NCI-H1694 treated with DMSO at 0.1 percent for 48 hours (cell line): ENCODE data around the gene NTN1.

ENCODE experiments used
- DNase-seq: peaks from one replicate; lab custom pipeline; 2025; lab: John Stamatoyannopoulos, UW

The NTN1 gene

DNA sequence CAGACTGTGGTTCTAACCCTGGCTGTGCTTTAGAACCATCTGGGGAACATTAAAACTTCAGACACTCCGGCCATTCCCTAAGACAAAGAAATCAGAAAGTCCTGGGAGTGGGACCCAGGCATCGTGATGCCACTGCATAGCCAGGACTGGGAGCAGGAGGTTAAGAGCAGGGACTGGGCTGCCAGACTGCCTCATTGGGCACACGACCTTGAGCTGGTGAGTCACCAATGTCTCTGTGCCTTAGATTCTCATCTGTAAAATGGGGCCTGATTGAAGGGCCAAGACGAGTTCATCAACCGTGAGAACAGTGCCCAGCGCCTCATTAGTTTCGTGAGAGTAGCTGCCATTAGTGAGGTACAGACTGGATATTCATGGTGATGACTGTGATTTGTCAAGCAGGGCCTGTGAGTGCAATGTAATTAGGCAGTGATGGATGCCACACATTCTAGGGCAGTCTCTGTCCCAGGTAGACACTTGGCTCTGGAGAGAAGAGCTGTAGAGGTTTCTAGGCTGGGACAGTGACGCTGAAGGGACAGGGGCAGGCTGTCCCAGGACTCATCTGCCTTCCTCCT lies 196.8 kb downstream of the NTN1 start:
- DNase-seq: no peak

DNA sequence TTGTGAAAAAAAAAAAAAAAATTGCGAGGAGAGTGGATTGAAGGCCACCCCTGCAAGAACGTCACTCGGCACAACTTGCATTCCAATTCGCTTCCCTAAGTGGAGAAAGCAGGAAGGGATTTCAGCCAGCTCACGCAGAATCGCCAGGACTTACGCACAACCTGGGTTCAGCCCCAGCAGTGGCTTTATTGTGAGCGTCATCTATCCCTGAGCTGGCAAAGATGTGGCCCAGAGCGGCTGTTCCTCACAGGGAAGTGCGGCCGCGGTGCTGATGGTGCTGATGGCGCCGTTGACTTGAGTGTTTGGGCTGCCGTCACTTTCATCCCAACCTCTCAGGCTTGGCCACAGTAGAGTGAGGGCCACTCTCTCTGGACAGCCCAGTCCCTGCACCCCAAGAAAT lies 197.6 kb downstream of the NTN1 start:
- DNase-seq: no peak

DNA sequence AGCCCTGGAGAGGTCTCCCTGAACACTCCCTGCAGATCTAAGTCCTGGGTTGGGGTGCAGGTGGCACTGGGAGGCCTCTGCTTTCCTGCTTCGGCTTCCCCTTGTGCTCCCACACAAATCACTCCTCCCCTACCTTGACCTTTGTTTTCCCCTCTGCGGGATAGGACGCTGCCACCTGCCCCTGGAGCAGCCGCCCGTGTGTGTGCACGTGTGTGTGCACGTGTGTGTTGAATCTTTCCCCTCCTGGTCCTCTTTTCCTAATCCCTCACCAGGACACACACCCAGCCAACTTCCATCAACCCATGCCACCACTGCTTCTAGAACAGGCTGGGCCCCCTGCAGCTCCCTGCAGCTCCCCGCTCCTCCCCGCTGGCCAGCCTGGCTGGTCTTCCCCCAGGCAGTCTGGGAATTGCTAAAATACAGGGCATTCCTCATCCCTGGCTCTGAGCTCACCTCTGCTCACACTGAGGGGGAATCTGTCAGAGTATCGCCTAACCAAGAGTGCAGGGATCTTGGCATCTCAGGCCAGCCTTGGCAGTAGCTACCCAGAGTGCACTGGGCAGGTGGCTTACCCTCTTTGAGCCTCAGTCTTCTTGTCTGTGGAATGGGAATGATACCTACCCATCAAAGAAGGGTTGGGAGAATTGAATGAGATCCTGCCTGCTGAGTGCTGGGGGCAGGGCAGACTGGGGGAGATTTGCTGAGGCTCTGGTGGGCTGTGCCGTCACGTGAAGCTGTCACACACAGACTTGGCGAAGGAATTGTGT lies 198.5 kb downstream of the NTN1 start:
- no peak for DNase-seq

DNA sequence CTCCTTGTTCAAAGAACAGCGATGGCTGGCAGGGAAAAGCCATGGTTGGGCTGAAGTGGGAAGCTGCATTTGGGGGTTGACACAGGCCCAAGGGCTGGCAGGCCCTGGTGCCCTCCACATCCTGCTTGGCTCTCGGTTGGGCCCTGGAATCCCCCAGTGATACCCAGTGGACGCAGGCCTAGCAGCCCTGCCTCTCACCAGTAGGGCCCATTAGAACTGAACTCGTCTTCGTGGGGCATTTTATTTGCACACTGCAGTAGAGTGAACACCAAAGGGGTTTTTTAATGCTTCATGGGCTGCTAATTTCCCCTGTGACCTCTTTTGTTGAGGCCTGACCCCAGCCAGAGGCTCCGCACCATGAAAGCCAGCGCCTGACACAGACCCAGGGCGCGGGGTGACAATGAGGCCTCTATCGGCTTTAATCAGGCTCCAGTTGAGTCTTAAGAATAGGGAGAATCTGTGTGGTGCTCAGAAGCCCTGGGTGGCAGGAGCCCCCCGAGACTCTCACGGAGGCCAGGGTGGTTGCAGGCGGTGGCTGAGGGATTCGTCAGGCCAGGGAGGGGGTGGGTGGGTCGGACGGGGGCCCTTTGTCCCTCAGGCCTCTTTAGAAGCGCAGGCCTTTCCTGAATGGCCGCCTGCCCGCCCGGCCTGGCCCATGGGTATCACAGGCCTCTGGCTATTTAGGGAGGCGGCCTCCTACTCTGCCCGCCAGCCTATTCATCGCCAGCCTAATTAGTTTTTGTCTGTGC lies 199.3 kb downstream of the NTN1 start:
- DNase-seq: no peak

DNA sequence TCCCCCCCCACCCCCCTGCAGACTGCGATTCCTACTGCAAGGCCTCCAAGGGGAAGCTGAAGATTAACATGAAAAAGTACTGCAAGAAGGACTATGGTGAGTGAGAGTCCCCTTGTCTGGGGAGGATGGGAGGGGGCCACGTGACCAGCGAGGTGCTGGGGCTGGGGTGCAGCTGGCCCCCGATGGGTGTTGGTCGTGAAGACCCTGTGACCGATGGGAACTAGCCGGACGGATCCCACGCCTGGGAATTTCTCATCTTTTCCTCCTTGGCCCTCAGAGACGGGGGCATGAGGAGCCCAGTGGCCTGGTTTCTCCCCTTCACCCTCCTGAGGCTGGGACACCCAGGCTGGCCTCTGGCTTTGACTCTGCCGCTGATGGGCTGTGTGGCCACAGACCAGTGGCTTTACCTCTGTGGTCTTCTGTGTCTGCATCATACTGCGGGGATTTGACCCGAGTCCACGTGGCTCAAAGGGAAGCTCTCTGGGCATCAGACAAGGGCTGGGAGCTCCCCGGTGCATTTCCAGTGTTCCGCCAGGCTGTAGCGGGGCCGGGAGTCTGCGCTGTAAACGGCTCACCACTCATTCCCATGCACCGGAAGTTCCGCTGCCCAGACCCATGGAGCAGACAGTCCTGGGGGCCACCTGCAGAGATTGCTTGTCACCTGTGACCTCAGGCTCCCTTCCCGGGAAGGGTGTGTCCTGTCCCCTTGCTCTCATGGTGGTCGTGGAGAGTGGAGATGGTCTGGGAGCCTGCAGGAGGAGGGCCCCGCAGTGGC lies 200.0 kb downstream of the NTN1 start:
- DNase-seq: no peak

DNA sequence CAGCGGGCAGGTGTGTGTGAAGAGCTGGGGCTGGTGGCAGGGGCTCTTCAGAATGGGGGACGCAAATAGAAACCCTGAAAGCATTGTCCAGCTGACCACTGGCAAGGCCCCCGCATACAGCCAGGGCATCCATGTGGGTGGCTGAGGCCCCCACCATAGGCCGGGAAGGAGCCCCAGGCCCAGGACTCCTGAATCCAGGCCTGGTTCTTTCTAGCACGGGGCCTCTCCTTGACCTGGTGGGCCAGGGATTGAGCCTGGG lies 200.5 kb downstream of the NTN1 start:
- DNase-seq: no peak

DNA sequence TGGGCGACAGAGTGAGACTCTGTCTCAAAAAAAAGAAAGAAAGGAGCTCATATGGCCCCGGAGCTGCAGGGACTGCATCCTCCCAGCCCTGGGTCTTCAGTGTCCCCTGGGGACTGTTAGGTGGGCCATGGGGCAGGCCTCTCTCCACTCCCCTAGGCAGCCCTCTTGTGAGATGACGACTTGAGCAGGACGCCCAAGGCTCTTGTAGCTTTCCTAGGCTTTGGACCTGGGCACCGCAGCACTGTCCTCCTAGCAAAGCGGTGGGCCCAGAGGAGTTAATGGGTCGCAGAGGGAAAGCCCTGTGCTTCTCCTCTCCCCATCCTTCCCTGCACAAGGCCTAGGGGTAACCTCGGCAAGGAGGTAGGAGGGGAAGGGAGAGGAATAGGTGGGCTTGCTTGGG lies 202.2 kb downstream of the NTN1 start:
- no peak for DNase-seq

DNA sequence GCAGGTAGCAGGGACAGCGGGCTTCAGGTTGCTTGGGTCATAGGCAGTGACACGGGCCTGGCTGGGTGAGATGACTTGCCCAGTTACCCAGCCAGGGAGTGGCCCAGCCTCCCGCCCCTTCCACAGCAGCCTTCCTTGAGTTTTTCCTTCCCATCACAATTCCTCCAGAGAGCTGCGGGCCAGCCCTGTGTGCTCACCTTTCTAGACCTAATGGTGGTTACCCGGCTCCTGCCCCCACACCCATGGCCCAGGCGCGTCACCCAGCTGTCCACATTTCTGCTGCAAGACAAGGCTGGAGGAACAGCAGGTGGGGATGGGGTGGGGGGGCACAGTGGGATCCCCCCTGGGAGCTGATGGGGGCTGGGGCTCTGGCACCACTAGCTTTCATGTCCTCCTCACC lies 203.2 kb downstream of the NTN1 start:
- DNase-seq: no peak

DNA sequence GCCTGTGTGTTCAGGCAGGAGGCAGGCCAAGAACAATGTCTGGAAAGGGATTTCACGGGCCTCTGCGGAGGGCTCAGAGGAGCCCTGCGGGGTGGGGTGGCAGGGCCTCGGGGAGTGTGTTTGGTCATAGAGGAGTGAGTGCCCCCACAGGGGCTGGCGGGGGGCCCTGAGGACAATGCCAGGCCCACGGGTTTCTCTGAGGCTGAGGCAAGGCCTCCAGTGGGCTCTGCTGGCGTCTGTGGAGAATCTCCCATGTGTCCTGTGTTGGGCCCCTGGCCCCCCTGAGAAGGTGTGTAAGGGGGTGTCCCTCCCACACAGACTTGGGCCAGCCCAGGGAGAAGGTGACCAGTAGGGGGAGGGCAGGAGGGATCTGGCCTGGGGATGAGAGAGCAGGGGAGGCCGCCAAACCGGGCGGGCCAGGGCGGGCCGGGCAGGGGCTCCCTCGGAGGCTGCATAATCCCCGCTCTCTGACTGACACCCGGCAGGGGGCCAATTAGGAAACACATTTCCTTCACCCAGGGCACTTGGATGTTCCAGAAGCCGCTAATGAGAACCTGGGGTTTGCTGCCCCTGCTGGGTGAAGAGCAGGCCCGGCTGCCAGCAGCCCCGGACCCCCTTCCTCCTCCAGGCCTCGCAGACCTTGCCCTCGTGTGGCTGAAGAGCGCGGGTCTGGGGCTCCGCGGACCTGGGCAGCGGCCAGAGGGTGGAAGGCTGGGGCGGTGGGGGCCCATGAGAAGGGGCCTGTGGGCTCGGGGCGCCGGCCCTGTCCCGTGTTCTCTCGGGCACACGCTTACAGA lies 204.2 kb downstream of the NTN1 start:
- DNase-seq: no peak

DNA sequence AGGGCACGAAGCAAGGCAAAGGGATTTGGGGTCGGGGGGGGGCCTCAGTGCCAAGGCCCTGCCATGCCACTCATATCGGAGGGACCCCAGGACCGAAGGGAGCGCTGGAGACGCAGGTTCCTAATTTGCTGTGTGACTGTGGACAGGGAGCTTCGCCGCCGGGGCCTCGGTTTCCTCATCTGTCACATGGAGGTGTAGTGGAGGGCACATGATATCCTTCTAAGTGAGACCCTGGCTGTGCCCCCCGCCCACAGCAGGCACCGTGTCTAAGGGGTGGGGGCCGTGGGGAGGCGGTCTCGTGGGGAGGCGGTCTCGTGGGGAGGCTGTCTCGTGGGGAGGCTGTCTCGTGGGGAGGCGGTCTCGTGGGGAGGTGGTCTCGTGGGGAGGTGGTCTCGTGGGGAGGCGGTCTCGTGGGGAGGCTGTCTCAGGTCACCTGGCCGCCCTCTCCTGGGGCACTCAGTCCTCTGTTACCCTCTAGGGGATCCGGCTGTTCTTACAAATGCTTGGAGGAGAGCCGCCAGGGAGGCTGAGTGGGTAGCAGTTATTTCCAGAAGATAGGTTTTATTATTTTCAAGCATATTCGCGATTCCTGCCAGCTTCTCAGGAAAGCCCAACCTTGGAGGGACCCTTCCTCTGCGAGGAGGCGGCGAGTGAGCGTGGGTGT lies 205.0 kb downstream of the NTN1 start:
- DNase-seq: no peak

DNA sequence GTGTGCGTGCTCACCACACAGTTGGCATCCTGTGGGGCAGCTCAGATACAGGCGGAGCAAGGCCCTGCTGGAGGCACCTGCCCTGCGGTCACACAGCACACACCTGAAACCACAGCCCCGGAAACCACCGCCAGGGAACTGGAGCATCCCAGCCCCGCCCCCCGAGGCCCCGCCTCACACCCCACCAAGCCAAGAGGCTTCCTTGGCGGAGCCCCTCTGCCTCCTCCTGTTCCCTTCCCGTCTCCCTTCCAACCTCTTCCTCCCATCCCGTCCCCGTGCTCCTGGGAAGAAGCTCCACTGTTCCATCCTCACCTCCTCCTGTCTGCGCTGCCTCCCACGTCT lies 205.5 kb downstream of the NTN1 start:
- no peak for DNase-seq

DNA sequence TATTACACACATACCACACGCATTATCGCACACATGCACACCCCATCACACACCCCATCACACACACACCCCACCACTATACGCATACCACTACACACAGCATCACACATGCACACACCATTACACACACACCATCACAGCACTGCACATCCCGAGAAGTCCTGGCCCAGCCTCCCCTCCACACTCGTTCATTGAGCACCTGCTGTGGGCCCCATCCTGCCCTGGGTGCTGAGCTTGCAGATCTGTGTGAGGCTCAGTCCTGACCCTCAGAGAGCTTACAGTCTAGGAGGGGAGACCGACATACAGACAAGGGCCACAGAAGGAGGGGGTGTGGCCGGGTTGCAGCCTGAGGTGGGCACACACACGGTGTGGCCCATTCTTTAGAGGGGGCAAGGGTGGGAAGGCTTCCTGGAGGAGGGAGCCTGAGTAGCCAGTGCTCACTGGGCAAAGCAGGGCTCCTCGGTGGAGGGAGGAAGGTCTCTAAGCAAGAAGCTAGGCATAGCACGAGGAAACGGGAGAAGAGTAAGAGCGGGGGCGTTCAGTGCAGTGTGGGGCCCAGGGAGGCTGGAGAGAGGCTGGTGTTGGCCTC lies 206.6 kb downstream of the NTN1 start:
- no peak for DNase-seq

DNA sequence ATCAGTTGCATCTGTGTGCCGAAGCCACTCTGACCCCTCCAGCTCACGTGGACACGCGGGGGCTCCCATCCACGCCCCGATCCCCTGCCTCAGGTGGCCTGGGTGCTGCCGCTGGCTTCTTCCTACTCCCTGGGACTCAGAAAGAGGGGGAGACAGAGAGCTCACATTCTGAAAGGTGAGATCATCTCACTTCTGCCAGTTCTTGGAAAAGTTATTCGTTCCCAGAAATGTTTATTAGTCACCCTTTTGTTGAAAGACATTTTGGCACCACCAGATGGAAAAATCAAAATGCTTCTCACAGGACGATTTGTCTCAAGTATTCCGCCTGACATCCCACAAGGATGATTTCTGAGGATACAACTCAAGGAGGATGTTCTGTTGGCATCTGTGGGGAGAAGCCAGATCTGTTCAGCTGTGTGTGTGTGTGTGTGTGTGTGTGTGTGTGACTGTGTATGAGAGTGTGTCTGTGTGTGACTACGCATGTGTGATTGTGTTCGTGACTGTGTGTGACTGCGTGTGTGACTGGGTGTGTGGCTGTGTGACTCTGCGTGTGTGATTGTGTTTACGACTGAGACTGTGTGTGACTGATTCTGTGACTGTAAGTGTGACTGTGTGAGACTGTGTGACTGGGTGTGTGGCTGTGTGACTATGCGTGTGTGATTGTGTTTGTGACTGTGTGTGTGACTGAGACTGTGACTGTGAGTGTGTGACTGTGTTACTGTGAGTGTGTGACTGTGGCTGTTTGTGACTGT lies 207.3 kb downstream of the NTN1 start:
- DNase-seq: no peak

DNA sequence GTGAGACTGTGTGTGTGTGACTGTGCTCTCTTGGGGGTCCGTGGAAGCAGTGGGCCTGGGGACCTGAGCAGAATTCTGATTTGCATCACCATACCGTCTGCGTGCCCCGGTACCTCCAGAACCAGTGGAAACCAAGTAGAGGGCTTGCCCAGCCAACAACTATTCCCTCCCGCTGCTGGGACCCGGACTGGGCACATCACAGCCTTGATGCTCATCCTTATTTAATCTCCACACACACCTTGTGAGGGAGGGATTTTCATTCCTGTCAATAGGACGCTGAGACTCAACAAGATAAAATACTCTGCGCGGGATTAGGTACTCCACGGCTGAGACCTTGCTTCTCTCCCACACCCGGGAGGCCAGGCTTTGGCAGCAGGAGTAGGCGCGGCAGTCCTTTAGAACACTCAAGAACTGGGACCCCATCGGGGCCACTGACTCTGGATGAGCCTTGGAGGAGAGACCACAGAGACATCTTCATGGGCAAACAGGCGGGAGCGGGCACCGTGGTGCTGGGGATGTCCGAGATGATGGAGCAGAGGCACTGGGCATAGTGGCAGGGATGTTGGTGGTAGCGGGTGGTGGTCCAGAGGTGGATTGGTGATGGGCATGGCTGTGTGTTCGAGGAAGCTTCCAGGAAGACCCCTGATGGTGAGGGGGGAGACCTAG lies 208.0 kb downstream of the NTN1 start:
- no peak for DNase-seq

DNA sequence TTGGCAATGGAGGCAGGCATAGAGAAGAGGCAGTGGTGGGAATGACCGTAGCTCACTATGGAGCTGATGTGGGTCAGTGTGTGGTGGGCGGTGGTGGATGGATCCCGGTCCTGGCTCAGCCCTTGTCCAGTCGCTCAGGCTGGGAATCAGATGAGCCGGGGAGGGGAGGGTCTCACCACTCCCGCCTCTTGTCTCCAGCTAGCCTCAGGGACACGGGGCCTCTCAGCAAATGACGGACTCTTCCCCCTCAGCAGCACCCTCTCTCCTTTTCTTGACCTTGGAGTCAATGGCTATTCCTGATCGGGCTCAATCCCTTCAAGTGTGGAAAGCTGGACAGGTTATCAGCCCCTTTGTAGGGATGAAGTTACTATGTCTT lies 208.5 kb downstream of the NTN1 start:
- DNase-seq: no peak

DNA sequence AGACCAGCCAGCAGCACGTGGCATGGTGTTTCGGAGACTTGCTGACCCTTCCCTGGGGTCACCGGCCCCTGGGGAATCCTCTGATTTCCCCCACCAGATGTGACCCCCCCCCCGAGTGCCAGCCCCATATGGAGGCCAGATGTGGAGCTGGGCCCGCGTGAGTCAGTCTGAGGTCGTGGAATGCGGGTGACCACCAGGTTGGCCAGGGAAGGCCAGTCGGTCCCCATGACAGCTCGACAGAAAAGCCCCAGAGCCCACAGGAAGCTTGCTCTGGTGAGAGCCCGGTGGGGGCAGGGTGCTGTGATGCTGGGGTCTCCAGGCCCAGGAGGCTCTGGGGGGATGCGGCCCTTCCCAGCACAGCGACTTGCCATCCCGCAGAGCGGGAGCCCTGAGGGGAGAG lies 209.0 kb downstream of the NTN1 start:
- no peak for DNase-seq

DNA sequence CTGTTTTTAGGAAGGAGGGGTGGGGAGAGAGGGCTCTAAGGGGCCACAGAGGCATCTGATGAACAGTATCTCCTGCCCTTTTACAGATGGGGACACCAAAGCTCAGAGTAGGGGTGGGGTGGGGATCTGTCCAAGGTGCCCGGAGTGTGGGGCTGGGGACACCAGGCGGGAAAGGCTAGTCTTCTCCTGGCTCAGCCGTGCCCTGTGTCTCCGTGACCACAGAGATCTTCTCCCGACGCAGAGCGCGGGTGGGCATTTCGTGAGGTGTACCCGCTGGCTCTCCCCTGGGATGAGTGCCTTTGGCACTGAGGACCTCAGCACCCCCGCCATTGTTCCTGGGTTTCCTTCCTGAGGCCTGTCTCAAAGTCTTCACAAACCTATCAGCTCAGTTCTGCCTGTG lies 209.6 kb downstream of the NTN1 start:
- no peak for DNase-seq

DNA sequence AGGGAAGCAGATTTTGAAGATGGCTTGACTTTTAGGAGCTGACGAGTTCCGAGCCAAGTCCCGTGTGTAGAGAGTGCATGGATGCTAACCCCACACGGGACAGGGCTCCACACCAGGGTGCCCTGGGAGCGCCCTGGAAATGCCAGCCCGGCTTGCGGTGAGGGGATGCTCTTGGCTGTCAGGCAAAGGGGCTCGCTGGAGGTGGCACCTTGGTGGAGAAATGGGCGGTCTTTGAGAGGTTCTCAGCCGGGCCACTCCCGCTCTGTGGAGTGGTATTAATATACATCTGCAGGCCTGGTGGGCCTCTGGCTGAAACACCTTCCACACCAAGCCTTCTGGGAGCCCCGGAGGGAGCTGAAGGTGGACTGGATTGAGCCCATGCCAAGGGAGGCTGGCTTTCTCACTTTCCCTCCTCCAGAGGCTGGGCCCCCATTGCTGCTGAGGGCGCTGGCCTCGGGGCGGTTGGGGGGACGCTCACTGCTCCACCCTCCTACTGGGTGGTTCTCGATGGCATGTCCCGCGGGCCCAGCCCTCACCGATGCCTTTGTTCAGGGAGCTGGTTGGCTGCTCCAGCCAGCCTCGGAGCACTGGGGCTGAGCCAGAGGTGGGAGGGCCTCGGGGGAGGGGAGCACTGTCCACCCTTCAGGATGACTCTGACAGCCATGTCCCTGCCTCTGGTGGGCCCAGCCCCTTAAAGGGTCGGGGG lies 210.3 kb downstream of the NTN1 start:
- no peak for DNase-seq

DNA sequence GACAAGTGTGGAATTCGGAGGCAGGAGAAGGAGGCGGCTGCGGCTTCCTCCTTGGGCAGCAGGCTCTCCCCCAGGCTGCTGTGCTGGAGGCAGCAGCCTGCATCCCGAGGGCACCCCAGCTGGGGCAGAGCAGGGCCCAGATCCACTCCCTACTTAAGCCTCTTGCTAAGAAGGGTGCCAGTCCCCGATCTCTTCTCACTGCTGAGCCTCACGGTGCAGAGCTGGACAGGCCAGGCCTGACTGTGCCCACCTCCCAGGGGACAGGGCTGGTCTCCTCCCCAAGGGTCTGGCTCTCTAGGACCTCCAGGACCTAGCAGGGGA lies 210.8 kb downstream of the NTN1 start:
- DNase-seq: no peak
